HG03066 (cell line): ENCODE measurements around the gene SAG.

Experiments
- ATAC-seq: cut with Tn5 transposase; IDR thresholded peaks from one replicate; pipeline ENCODE4 v1.9.1; 2021; ENCODE audit warnings: low read depth; ENCODE audit not compliant: unreplicated experiment

SAG gene

GRCh38 chr2:233307565-233307964 lies at the start of gene SAG:
Gene SAG, plus strand, starts transcription at chr2:233307816. Its CDS starts 1,374 bp downstream, at chr2:233309190.
- ATAC-seq, result no peak

- ATAC-seq, result no peak
Observed at GRCh38 chr2:233258211-233258610, 49.4 kb upstream of the SAG start.

- no peak for ATAC-seq
Observed at GRCh38 chr2:233259730-233260129, 47.9 kb upstream of the SAG start.

GRCh38 chr2:233260661-233261060 lies 47.0 kb upstream of the SAG start:
- ATAC-seq, result no peak

- ATAC-seq, result peak; percentile 74
Observed at GRCh38 chr2:233261819-233262555, 45.6 kb upstream of the SAG start.

GRCh38 chr2:233262562-233262961 lies 45.1 kb upstream of the SAG start:
- ATAC-seq, result no peak

GRCh38 chr2:233263045-233263570 lies 44.5 kb upstream of the SAG start:
- no peak for ATAC-seq

- ATAC-seq, result no peak
Observed at GRCh38 chr2:233264667-233265066, 42.9 kb upstream of the SAG start.

GRCh38 chr2:233265899-233266431 lies 41.7 kb upstream of the SAG start:
- no peak for ATAC-seq

GRCh38 chr2:233266481-233266880 lies 41.1 kb upstream of the SAG start:
- ATAC-seq, result no peak

- ATAC-seq, result peak; percentile 78
Observed at GRCh38 chr2:233267516-233268245, 39.9 kb upstream of the SAG start.

GRCh38 chr2:233270366-233270765 lies 37.2 kb upstream of the SAG start:
- no peak for ATAC-seq

GRCh38 chr2:233270951-233271350 lies 36.7 kb upstream of the SAG start:
- no peak for ATAC-seq

- no peak for ATAC-seq
Observed at GRCh38 chr2:233271693-233272092, 35.9 kb upstream of the SAG start.

GRCh38 chr2:233273120-233273519 lies 34.5 kb upstream of the SAG start:
- ATAC-seq, result no peak

GRCh38 chr2:233275223-233275622 lies 32.4 kb upstream of the SAG start:
- ATAC-seq, result no peak

GRCh38 chr2:233278921-233279320 lies 28.7 kb upstream of the SAG start:
- ATAC-seq, result no peak

- ATAC-seq, result no peak
Observed at GRCh38 chr2:233280114-233280693, 27.4 kb upstream of the SAG start.

GRCh38 chr2:233281553-233281952 lies 26.1 kb upstream of the SAG start:
- ATAC-seq, result no peak

GRCh38 chr2:233281992-233282603 lies 25.5 kb upstream of the SAG start:
- ATAC-seq, result no peak

GRCh38 chr2:233285921-233286320 lies 21.7 kb upstream of the SAG start:
- ATAC-seq, result no peak
